HepG2 (cell line): ENCODE results near the gene LYRM4. TPM values are rescaled to one million over a fixed set of nuclear protein-coding genes. Genes with fewer than 3 reads are reported as not detected.

Experiments used
- ATAC-seq: fragments of 200-7000 bp; cut with Tn5 transposase; 3 replicates; pipeline ENCODE4 v1.9.1; 2020; ENCODE audit warnings: mild to moderate bottlenecking, moderate library complexity
- BruUV-seq: library from RNA; stranded (reverse); fragments of 400-500 nt; replicated peaks from 2 replicates; lab custom pipeline; 2021; lab: Mats Ljungman, UMichigan
- CTCF ChIA-PET: fragments of 300-600 bp; formaldehyde crosslinking; extraction: SDS; loops from one replicate; lab custom pipeline; 2021; ENCODE audit warnings: low total read pairs, inconsistent platforms, low intra/inter-chr PET ratio; lab: Yijun Ruan, JAX
- POLR2A ChIA-PET: fragments of 350-600 bp; sonication (Branson Sonifier 250); formaldehyde crosslinking; loops from one replicate; lab custom pipeline; 2020; ENCODE audit warnings: antibody characterized with exemption, inconsistent platforms; lab: Yijun Ruan, JAX
- DNase-seq: peaks from one replicate; pipeline ENCODE4 v3.0.0-alpha.2; 2015; ENCODE audit warnings: low spot score
- FAIRE-seq: peaks from 3 replicates; lab custom pipeline; 2011; peaks lifted over from hg19 to GRCh38; lab: Jason Lieb, UNC
- H2AFZ ChIP-seq: one replicate; pipeline ENCODE4 v1.6.1; 2011; ENCODE audit warnings: low read length, inconsistent platforms
- H3K27ac ChIP-seq: fragments of 300-600 bp; 3 replicates; pipeline ENCODE4 v1.8.0; 2011; ENCODE audit warnings: mixed run types, mild to moderate bottlenecking, mixed read lengths, low read length, inconsistent platforms; ENCODE audit not compliant: insufficient read depth; ENCODE audit errors: extremely low read length
- H3K27me3 ChIP-seq, 2 experiments: fragments of 200-600 bp in 1 of 2; 2 replicates in 1 of 2; 3 replicates in 1 of 2; pipeline versions ENCODE4 v1.6.0 to v1.8.0; 2011; ENCODE audit warnings: low read length in 2 of 2, mild to moderate bottlenecking in 2 of 2, moderate library complexity in 2 of 2, inconsistent platforms in 1 of 2; ENCODE audit not compliant: insufficient read depth in 2 of 2, control insufficient read depth in 1 of 2
- H3K36me3 ChIP-seq, 2 experiments: fragments of 200-600 bp in 1 of 2; replicated peaks in 1 of 2; 2 replicates in 1 of 2; 3 replicates in 1 of 2; pipeline versions ENCODE4 v1.5.1 to v1.8.0; 2011; ENCODE audit warnings: low read length in 2 of 2, inconsistent platforms in 1 of 2; ENCODE audit not compliant: insufficient read depth in 2 of 2, control insufficient read depth in 1 of 2
- H3K4me1 ChIP-seq: 2 replicates; pipeline ENCODE4 v1.5.1; 2012; ENCODE audit warnings: low read length, inconsistent platforms; ENCODE audit not compliant: insufficient read depth
- H3K4me2 ChIP-seq: 2 replicates; pipeline ENCODE4 v1.6.0; 2011; ENCODE audit warnings: low read depth, low read length, inconsistent platforms
- H3K4me3 ChIP-seq, 3 experiments: fragments of 200-600 bp in 1 of 3; sonication (generic), shearing (Covaris generic) in 1 of 3; replicated peaks in 1 of 3; 2 replicates each; pipeline ENCODE4 v1.5.1; 2011 to 2016; ENCODE audit warnings: low read length in 3 of 3, inconsistent platforms in 2 of 3, low read depth in 2 of 3, mild to moderate bottlenecking in 2 of 3, control low read depth in 1 of 3, mixed read lengths in 1 of 3; ENCODE audit not compliant: insufficient read depth in 1 of 3
- H3K79me2 ChIP-seq: one replicate; pipeline ENCODE4 v1.6.1; 2011; ENCODE audit warnings: low read length, inconsistent platforms; ENCODE audit not compliant: insufficient read depth
- H3K9ac ChIP-seq: 2 replicates; pipeline ENCODE4 v1.6.0; 2011; ENCODE audit warnings: mild to moderate bottlenecking, low read depth, low read length, inconsistent platforms; ENCODE audit not compliant: insufficient read depth
- H3K9me3 ChIP-seq: 2 replicates; pipeline ENCODE4 v1.5.1; 2012; ENCODE audit warnings: mild to moderate bottlenecking, low read length
- H4K20me1 ChIP-seq: 2 replicates; pipeline ENCODE4 v1.6.0; 2011; ENCODE audit warnings: inconsistent platforms, mild to moderate bottlenecking, low read length, moderate library complexity; ENCODE audit not compliant: insufficient read depth
- DNMT3B ChIP-seq: conservative IDR thresholded peaks from 2 replicates; pipeline ENCODE4 v1.6.1; 2016; ENCODE audit warnings: missing biosample characterization, control low read depth
- FIP1L1 ChIP-seq: fragments of 200-400 bp; formaldehyde crosslinking; IDR thresholded peaks from 2 replicates; pipeline ENCODE4 v1.6.1; 2018; ENCODE audit warnings: low read depth, mild to moderate bottlenecking, low read length, moderate library complexity, borderline replicate concordance; ENCODE audit not compliant: insufficient read depth
- HES4 ChIP-seq: sonication (generic); formaldehyde crosslinking; IDR thresholded peaks from 2 replicates; pipeline ENCODE4 v1.9.0; 2021; ENCODE audit warnings: mild to moderate bottlenecking, missing genetic modification reagents, borderline replicate concordance
- HOXA7 ChIP-seq: sonication (generic); formaldehyde crosslinking; IDR thresholded peaks from 2 replicates; pipeline ENCODE4 v1.8.1; 2022; ENCODE audit warnings: mild to moderate bottlenecking, missing genetic modification reagents, moderate library complexity
- ISX ChIP-seq: sonication (generic); formaldehyde crosslinking; conservative IDR thresholded peaks from 2 replicates; pipeline ENCODE4 v1.5.0; 2020; ENCODE audit warnings: missing genetic modification reagents
- KLF12 ChIP-seq: sonication (generic); formaldehyde crosslinking; IDR thresholded peaks from 2 replicates; pipeline ENCODE4 v1.4.0; 2020; ENCODE audit warnings: missing genetic modification reagents, borderline replicate concordance
- NCOR1 ChIP-seq: fragments of 200-600 bp; sonication (generic); IDR thresholded peaks from 2 replicates; pipeline ENCODE4 v1.7.0; 2017; ENCODE audit warnings: antibody characterized with exemption, low read length, borderline replicate concordance
- NKX3-1 ChIP-seq: sonication (generic); formaldehyde crosslinking; IDR thresholded peaks from 2 replicates; pipeline ENCODE4 v1.5.0; 2020; ENCODE audit warnings: missing genetic modification reagents
- RARG ChIP-seq: sonication (generic); formaldehyde crosslinking; IDR thresholded peaks from 2 replicates; pipeline ENCODE4 v1.4.0; 2020; ENCODE audit warnings: low read depth, mild to moderate bottlenecking, missing genetic modification reagents
- RBM22 ChIP-seq: fragments of 200-400 bp; formaldehyde crosslinking; optimal IDR thresholded peaks from 2 replicates; pipeline ENCODE3; 2017; ENCODE audit warnings: mild to moderate bottlenecking, low read length, moderate library complexity
- RBM39 ChIP-seq: fragments of 200-400 bp; formaldehyde crosslinking; IDR thresholded peaks from one replicate; pipeline ENCODE4 v1.6.1; 2018; ENCODE audit warnings: antibody characterized with exemption, mild to moderate bottlenecking, low read depth, low read length; ENCODE audit not compliant: poor library complexity, severe bottlenecking
- RXRB ChIP-seq: IDR thresholded peaks from 2 replicates; pipeline ENCODE4 v1.6.1; 2016; ENCODE audit warnings: borderline replicate concordance, missing genetic modification reagents, missing compliant biosample characterization
- SMARCC2 ChIP-seq: fragments of 450-650 bp; IDR thresholded peaks from 2 replicates; pipeline ENCODE4 v1.6.1; 2017; ENCODE audit warnings: antibody characterized with exemption, mild to moderate bottlenecking
- SMARCE1 ChIP-seq: fragments of 450-650 bp; IDR thresholded peaks from 2 replicates; pipeline ENCODE4 v1.6.1; 2017; ENCODE audit warnings: borderline replicate concordance
- SNAPC2 ChIP-seq: sonication (generic); formaldehyde crosslinking; IDR thresholded peaks from 2 replicates; pipeline ENCODE4 v1.8.1; 2022; ENCODE audit warnings: mild to moderate bottlenecking, missing genetic modification reagents
- SP4 ChIP-seq: sonication (generic); formaldehyde crosslinking; IDR thresholded peaks from 2 replicates; pipeline ENCODE4 v1.8.1; 2023; ENCODE audit warnings: mild to moderate bottlenecking, missing genetic modification reagents
- ZNF496 ChIP-seq: sonication (generic); formaldehyde crosslinking; IDR thresholded peaks from 2 replicates; pipeline ENCODE4 v1.8.1; 2023; ENCODE audit warnings: mild to moderate bottlenecking, moderate library complexity, missing genetic modification reagents; ENCODE audit not compliant: insufficient replicate concordance
- ZNF556 ChIP-seq: sonication (generic); formaldehyde crosslinking; IDR thresholded peaks from 2 replicates; pipeline ENCODE4 v1.4.0; 2020; ENCODE audit warnings: mild to moderate bottlenecking, missing genetic modification reagents, borderline replicate concordance
- ZNF704 ChIP-seq: sonication (generic); formaldehyde crosslinking; IDR thresholded peaks from 2 replicates; pipeline ENCODE4 v1.8.1; 2023; ENCODE audit warnings: mild to moderate bottlenecking, inconsistent platforms, moderate library complexity, missing genetic modification reagents, borderline replicate concordance
- ZNF747 ChIP-seq: sonication (generic); formaldehyde crosslinking; IDR thresholded peaks from 2 replicates; pipeline ENCODE4 v1.8.1; 2023; ENCODE audit warnings: missing genetic modification reagents, mild to moderate bottlenecking, borderline replicate concordance
- ZNF775 ChIP-seq: sonication (generic); formaldehyde crosslinking; IDR thresholded peaks from 2 replicates; pipeline ENCODE4 v1.4.0; 2020; ENCODE audit warnings: missing genetic modification reagents, mild to moderate bottlenecking, moderate library complexity, borderline replicate concordance
- WGBS: methylation state at CpG from one replicate; pipeline ENCODE4 v1.1.6; 2017; ENCODE audit warnings: low lambda C conversion rate; 5-methylcytosine and 5-hydroxymethylcytosine counted together
- in situ Hi-C: cut with HindIII; loops from 2 replicates; pipeline ENCODE4 v1.10.0; 2017; ENCODE audit warnings: low pct_unique_long_range_greater_than_20kb; ENCODE audit not compliant: extremely low pct_ligation_motif_present
- intact Hi-C: fragments of 100-400 bp; cut with micrococcal nuclease; formaldehyde crosslinking; loops from one replicate; pipeline ENCODE4 v1.10.0; 2022; ENCODE audit not compliant: unreplicated experiment
- polyA plus RNA-seq, 8 experiments: library from polyadenylated mRNA; depleted of rRNA in 3 of 8; stranded (reverse) in 7 of 8; unstranded in 1 of 8; fragments of >200 nt; fragmentation: Illumina TruSeq in 4 of 8; extraction: Trizol in 4 of 8; gene quantifications; 2 replicates each; pipeline versions ENCODE4 v1.2.1 to v1.2.3, GENCODE V29; 2011 to 2016; ENCODE audit warnings: low read depth in 4 of 8, missing spikeins in 1 of 8, mixed read lengths in 1 of 8; ENCODE audit not compliant: insufficient read depth in 1 of 8
- total RNA-seq, 5 experiments: library from RNA; depleted of rRNA; stranded (reverse); fragments of >200 nt; fragmentation: Illumina TruSeq; extraction: Trizol; gene quantifications; 2 replicates each; pipeline ENCODE4 v1.2.3, GENCODE V29; 2016; ENCODE audit warnings: low read depth in 1 of 5
- TF ChIP-seq, protein P1 (sequence below): sonication (generic); formaldehyde crosslinking; IDR thresholded peaks from 2 replicates; pipeline ENCODE4 v1.5.0; 2020; ENCODE audit warnings: missing genetic modification reagents, mild to moderate bottlenecking, borderline replicate concordance

The LYRM4 gene
- total and polyA plus RNA-seq, 2 of the 13 experiments (the other 11 are each of a cell fraction or from before 2014, with no cell fraction given) = 64.6 to 67.5 TPM

DNA sequence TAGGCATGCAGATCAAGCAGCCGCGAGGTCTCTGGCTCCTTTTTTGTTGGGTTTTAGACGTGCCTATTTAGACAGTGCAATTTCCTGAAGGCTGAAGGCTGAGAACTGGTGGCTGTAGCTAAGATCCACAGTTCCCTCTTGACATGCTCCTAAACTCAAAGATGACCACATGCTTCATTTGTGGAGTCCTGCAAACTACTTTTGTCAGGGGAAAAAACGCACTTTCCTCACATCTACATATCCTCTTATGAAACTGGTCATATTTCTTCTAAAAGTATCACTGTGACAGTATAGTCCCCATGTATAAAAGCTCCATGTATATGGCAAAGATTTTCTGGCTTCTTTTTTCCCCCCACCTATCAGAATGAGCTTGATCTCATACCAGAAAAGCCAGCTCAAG, 30.7 kb downstream of the LYRM4 start (continued):
- TF ChIP-seq KLF12 (CRISPR knock-in tag) (no peak), ZNF556 (CRISPR knock-in tag) (no peak), HES4 (CRISPR knock-in tag) (no peak), HOXA7 (no peak), ZNF704 (CRISPR knock-in tag) (no peak), SNAPC2 (CRISPR knock-in tag) (no peak), ZNF747 (CRISPR knock-in tag) (no peak)

DNA sequence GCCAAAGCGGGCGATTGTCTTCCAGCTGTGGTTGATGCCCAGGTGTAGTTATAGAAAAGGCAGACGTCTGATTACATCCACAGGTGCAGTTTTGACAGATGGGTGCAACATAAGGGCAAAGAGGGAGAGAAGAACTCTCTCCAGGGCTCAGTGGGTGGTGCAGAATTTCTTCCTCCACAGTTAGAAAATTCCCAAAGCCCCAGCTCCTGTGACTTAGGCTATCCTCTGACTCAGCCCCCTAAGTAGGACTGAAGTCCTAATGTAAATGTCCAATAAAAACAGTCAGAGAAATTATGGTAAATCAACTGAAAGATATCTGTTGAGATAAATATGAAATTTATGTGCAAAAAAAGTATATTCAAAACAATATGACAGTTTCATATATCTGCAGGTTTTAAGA, 31.4 kb downstream of the LYRM4 start:
- Histone ChIP-seq H3K9ac (no peak overlapping the region), H3K27ac (no peak overlapping the region), H2AFZ (no peak overlapping the region), H3K36me3 (peaks cover 0 to 14% of the 10 kb centered on the region in 2 experiments; a peak in 1 of 5 replicates), H3K4me2 (no peak overlapping the region), H4K20me1 (no peaks in the 10 kb centered on the region), H3K79me2 (peaks cover 11% of the 10 kb centered on the region), H3K4me1 (peaks cover 30% of the 10 kb centered on the region), H3K4me3 (no peak overlapping the region), H3K27me3 (no peaks in the 10 kb centered on the region), H3K9me3 (no peaks in the 10 kb centered on the region)
- no peak for TF ChIP-seq ZNF496 (CRISPR knock-in tag)
- no peak for TF ChIP-seq RXRB (CRISPR knock-in tag)
- no peak for TF ChIP-seq ISX (CRISPR knock-in tag)
- no peak for TF ChIP-seq SP4 (CRISPR knock-in tag)
- TF ChIP-seq FIP1L1 = no peak
- TF ChIP-seq NKX3-1 (CRISPR knock-in tag) = no peak
- no peak for TF ChIP-seq SMARCC2
- no peak for TF ChIP-seq DNMT3B (CRISPR knock-in tag)
- TF ChIP-seq NCOR1 = no peak
- TF ChIP-seq RARG (CRISPR knock-in tag) = no peak
- TF ChIP-seq SMARCE1 = no peak
- TF ChIP-seq RBM22 = no peak
- TF ChIP-seq RBM39 = no peak
- TF ChIP-seq, protein P1, sequence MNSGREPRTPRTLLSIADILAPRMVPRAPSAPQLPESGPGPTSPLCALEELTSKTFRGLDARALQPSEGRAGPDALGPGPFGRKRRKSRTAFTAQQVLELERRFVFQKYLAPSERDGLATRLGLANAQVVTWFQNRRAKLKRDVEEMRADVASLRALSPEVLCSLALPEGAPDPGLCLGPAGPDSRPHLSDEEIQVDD = no peak
- no peak for TF ChIP-seq ZNF775
- no TSS peak for BruUV-seq
- in situ Hi-C loops = no loop called here
- ATAC-seq (no peak), DNase-seq (no peak), FAIRE-seq (no peak)
- WGBS = 100% methylated on average over 3 of the region's 3 CpGs
- POLR2A ChIA-PET = no interaction called here
- intact Hi-C loops = no loop called here
- CTCF ChIA-PET = no interaction called here
